GM12878 (cell line): ENCODE measurements around the gene DOK1.

Experiments
- EZH2 ChIP-seq: IDR thresholded peaks from 2 replicates; pipeline ENCODE4 v1.6.1; 2012; ENCODE audit warnings: low read depth, mild to moderate bottlenecking, control low read depth, inconsistent platforms, low read length, borderline replicate concordance; ENCODE audit not compliant: control insufficient read depth
- FOXM1 ChIP-seq: IDR thresholded peaks from 2 replicates; pipeline ENCODE4 v1.6.1; 2012; ENCODE audit warnings: low read depth, mild to moderate bottlenecking, inconsistent platforms, low read length, moderate library complexity
- IKZF2 ChIP-seq, 2 experiments: fragments of 450-650 bp; IDR thresholded peaks; 2 replicates each; pipeline ENCODE4 v1.6.1; 2017; ENCODE audit warnings: mild to moderate bottlenecking in 2 of 2, moderate library complexity in 2 of 2
- NBN ChIP-seq: fragments of 450-650 bp; IDR thresholded peaks from 2 replicates; pipeline ENCODE4 v1.6.1; 2016
- NR2F1 ChIP-seq: fragments of 450-650 bp; conservative IDR thresholded peaks from 2 replicates; pipeline ENCODE4 v1.6.1; 2017; ENCODE audit warnings: mild to moderate bottlenecking
- TF ChIP-seq, protein P1 (sequence below), 3 experiments: IDR thresholded peaks in 2 of 3; conservative IDR thresholded peaks in 1 of 3; 2 replicates each; pipeline ENCODE4 v1.5.1; 2011; ENCODE audit warnings: low read depth in 3 of 3, low read length in 3 of 3, mild to moderate bottlenecking in 3 of 3, control low read depth in 2 of 3, moderate library complexity in 2 of 3, inconsistent platforms in 1 of 3, mixed read lengths in 1 of 3; ENCODE audit not compliant: control insufficient read depth in 2 of 3, insufficient read depth in 1 of 3; ENCODE audit errors: extremely low read depth in 1 of 3

DNA sequence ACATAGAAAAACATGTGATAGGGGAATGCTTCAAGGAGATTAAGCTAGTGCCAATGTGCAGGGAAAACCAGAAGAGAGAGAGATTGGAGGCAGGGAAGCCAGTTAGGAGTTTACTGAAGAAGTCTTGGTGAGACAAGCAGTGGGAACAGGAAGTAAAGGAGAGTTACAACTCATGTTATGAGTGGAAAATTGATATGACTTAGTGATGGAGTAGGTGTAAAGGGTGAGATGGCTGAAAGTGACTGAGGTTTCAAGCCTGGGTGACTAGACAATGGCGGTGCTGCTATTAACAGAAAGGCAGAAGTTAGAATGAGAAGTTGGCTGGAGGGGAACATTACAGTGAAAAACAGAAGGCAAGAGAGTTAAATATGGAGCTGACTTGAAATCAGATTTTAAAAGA lies 16.5 kb downstream of the DOK1 start:
- TF ChIP-seq EZH2 (no peak), FOXM1 (peak; percentile 87), NR2F1 (0 out of 2 replicates have a peak, but pooled peaks have one; percentile 43), IKZF2 (IDR thresholded peaks at IDR 0.05) (peak; percentile 99), NBN (peak; percentile 98)
- TF ChIP-seq, protein P1, sequence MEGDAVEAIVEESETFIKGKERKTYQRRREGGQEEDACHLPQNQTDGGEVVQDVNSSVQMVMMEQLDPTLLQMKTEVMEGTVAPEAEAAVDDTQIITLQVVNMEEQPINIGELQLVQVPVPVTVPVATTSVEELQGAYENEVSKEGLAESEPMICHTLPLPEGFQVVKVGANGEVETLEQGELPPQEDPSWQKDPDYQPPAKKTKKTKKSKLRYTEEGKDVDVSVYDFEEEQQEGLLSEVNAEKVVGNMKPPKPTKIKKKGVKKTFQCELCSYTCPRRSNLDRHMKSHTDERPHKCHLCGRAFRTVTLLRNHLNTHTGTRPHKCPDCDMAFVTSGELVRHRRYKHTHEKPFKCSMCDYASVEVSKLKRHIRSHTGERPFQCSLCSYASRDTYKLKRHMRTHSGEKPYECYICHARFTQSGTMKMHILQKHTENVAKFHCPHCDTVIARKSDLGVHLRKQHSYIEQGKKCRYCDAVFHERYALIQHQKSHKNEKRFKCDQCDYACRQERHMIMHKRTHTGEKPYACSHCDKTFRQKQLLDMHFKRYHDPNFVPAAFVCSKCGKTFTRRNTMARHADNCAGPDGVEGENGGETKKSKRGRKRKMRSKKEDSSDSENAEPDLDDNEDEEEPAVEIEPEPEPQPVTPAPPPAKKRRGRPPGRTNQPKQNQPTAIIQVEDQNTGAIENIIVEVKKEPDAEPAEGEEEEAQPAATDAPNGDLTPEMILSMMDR (IDR thresholded peaks at IDR 0.05 in 2 of 3, conservative IDR thresholded peaks at IDR 0.05 in 1 of 3; ENCODE audit: control insufficient read depth in 2 of 3, extremely low read depth in 1 of 3, insufficient read depth in 1 of 3, low read depth in 3 of 3, low read length in 3 of 3) = no peak
